ENCODE data around the gene OR1L8.

GRCh38 chr9:122519376-122519775 lies 63.8 kb downstream of the OR1L8 start:
- TF ChIP-seq, protein P1, sequence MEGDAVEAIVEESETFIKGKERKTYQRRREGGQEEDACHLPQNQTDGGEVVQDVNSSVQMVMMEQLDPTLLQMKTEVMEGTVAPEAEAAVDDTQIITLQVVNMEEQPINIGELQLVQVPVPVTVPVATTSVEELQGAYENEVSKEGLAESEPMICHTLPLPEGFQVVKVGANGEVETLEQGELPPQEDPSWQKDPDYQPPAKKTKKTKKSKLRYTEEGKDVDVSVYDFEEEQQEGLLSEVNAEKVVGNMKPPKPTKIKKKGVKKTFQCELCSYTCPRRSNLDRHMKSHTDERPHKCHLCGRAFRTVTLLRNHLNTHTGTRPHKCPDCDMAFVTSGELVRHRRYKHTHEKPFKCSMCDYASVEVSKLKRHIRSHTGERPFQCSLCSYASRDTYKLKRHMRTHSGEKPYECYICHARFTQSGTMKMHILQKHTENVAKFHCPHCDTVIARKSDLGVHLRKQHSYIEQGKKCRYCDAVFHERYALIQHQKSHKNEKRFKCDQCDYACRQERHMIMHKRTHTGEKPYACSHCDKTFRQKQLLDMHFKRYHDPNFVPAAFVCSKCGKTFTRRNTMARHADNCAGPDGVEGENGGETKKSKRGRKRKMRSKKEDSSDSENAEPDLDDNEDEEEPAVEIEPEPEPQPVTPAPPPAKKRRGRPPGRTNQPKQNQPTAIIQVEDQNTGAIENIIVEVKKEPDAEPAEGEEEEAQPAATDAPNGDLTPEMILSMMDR (IDR thresholded peaks at IDR 0.05): no peak
- TF ChIP-seq POLR2A (IDR thresholded peaks at IDR 0.05): no peak

Data from thyroid gland (tissue), 4 donors.